GM19240 (cell line): Measurements from ENCODE around the gene PIGA.

ENCODE experiments used
- DNase-seq: peaks from one replicate; pipeline ENCODE4 v3.0.0; 2011; ENCODE audit warnings: low spot score; ENCODE audit not compliant: insufficient read length

Gene PIGA, protein sequence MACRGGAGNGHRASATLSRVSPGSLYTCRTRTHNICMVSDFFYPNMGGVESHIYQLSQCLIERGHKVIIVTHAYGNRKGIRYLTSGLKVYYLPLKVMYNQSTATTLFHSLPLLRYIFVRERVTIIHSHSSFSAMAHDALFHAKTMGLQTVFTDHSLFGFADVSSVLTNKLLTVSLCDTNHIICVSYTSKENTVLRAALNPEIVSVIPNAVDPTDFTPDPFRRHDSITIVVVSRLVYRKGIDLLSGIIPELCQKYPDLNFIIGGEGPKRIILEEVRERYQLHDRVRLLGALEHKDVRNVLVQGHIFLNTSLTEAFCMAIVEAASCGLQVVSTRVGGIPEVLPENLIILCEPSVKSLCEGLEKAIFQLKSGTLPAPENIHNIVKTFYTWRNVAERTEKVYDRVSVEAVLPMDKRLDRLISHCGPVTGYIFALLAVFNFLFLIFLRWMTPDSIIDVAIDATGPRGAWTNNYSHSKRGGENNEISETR

DNA sequence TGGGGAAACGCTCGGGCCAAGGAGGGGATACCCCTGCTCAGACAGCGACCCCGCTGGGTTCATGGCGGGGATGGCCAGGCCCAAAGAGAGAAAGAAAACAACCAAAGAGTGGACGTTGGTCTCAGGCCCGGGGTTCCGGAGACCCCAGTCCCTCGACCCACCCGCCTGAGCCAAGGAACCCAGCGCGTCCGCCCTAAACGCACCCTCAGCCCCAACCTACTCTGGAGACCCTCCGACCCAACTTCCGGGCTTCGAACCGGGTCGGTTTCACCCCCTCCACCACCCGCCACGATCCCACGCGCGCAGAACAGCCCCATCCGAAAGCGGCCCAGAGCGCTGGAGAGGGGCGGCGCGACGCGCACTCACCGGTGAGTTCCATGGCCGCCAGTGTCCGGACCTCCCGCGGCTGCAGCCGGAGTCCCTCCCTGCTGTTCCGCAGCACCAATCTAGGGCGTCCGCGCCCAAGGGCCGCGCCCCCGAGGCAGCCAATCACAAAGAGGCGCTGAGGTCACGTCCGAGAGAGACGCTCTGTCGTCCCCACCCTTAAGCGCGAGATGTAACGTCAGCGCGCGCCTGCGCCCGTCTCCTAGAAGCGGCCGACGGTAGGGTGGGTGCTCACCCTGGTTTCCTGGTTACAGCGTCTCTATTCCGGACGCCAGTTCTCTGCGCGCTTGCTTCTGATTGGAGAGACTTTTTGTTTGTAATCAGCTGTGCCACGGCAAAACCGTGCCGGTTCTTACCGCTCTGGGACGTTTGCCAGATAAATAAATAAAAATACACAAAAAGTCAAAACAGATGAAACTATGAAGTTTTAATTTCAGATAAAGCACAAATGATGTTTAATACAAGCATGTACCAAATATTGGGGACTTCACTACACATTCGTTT lies at the start of gene PIGA:
PIGA (minus strand) TSS at position 389 of the 888 bp plus-strand sequence. CDS start 3,593 bp downstream, outside the sequence.
- peak; percentile 72 for DNase-seq

DNA sequence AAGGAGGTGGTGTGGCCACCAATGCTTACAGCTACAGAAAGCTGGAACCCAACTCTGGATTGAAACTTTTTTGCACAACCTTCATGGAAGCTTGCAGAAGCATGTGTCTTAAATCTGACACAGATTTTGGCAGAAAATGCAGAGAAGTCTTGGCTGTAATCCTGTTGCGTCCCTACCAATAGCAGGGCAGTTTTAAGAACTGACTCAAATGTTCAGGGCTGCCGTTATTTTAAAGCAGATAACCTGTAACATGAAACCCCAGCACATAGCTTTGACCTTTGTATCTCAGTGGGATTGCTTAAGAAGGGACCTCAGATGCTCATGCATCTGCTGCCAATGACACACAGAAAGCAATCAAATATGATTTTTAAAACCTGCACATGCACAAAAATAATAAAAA lies 49.0 kb upstream of the PIGA start, which contains the start of gene VEGFD:
VEGFD (minus strand) TSS at position 110 of the 400 bp plus-strand sequence. CDS start 467 bp downstream, outside the sequence.
- DNase-seq, result no peak

DNA sequence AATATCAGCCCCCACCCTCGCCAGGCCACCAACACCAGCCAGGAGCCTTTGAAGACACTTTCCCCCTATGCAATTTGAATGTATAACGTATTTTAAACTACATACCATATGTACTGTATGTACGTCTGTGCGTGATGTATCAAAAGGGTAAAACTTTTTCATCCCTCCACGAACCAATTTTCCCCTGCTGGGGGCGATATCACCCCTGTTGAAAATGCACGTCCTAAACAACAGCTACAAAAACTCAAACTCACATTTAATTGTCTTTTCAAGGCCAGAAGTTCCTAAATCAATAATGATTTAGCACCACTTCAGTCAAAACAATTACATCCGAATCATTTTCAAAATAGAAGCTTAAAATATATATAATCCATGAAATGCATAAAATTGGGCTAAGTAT lies 47.5 kb upstream of the PIGA start:
- DNase-seq, result no peak

DNA sequence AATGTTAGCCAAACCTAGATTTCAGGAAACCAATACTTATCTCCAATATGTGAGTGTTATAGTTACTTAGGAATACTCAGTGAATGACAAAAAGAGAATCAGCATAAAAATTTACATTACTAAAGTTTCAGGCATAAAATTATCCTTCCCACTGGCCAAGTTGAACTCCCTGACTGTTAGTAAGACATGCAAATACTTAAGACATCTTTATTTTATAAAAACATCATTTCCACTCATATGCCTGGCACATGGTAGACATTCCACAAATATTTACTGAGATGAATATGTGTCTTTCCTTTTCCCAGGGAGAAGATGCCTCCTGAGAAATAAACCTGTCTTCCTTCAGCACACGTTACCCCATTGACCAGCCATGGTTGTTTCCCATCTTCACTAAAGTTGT lies 41.6 kb upstream of the PIGA start:
- no peak for DNase-seq

DNA sequence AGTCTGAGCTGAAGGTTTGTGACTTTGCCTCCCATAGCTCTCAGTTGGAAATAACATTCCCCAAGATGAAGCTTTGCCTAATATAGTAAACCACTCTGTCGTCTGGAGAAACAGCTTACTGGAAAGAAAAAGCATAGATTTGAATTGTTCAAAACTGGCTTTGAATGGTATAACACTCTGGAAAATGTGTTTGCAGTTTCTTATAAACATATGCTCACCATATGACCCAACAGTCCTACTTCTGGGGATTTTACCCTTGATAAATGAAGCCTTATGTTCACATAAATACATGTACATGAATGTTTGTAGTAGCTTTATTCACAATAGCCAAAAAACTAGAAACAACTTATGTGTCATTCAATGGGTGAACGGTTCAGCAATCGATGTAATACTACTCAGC lies 38.7 kb upstream of the PIGA start:
- no peak for DNase-seq

DNA sequence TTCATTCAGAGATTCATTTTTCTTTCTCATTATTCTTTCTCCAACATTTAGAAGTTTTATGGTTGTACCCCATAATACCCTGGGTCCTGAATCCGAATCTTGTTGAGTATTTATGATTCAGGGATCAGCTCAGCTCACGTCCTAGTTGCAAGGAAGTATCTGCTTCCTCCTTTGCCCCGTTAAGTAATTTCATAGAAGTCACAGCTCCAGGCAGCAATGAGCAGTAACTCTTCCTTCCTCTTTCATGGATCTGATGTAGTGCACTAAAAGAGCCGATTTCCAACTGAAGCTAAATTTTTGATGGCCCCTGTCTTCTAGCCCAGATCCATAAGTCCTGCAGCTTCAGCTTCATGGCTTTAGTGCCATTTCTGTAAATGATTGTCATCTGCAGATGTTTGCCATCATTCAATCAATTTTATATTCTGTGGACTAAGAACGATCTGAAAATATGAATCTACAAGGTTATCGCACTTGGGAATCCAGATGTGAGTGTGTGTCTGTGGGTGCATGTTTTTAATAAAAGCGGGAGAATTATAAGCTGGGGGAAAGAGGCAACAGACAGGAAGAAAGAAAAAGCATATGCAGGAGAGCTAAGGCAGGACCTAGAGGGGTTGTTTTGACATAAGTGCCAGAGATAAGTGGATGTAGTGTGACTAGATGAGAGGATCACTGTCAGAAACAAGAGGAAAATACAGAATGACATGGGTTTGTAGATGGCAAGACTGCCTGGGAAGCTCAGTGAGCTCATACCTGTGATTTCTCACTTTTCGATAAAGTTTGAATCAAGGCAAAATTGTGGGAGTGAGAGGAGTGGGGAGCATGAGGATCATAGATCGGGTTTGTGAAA lies 31.4 kb upstream of the PIGA start:
- no peak for DNase-seq

DNA sequence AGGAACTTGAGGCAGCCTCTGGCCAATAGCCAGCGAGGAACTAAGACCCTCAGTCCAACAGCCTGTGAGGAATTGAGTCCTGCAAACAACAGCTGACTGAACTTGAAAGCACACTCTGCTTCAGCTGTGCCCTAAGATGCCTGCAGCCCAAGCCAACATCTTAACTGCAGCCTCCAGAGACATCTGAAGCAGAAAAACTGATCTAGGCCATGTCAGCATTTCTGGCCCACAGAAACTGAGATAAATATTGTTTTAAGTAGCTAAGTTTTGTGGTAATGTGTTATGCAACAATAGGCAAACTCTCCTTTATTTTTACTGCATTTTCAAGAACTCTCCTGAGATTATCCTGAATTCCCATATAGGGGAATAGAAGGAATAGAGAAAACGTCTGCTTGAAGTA lies 24.4 kb upstream of the PIGA start:
- no peak for DNase-seq

DNA sequence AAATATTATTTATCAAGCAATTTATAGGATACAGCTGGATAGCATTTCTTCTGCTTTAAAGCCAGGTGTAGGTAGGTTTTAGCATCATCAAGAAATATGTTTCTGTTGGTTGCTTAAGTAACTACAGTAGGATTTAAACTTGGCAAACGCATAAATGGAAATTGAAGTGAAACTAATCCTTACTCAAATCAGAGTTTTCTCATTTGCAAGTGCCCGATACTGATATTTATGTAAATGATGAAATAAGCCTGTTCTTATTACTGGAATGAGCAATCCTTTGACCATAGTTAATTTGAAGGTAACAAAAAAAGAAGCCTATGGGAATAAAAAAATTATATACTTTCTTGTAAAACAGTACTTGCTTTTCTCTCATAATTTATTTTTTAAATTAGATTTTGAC lies 23.2 kb upstream of the PIGA start:
- no peak for DNase-seq

DNA sequence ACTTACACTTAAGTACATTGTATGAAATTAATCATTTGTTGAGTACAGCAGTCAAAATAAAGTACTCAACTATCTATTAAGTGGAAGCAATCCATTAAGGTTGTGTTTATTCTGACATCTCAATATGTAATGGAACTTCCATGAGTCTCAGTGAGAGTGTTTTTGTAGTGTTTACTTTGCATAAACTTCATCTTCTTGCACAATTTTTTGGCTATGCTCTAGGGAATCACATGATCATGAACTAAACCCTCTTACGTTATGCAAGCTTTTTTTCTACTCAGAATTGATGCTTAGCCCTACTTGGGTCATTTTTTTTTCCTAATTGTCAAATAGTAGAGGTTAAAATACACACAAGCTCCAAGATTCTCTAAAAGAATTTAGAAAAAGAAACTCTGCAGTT lies 21.1 kb upstream of the PIGA start:
- DNase-seq, result no peak

DNA sequence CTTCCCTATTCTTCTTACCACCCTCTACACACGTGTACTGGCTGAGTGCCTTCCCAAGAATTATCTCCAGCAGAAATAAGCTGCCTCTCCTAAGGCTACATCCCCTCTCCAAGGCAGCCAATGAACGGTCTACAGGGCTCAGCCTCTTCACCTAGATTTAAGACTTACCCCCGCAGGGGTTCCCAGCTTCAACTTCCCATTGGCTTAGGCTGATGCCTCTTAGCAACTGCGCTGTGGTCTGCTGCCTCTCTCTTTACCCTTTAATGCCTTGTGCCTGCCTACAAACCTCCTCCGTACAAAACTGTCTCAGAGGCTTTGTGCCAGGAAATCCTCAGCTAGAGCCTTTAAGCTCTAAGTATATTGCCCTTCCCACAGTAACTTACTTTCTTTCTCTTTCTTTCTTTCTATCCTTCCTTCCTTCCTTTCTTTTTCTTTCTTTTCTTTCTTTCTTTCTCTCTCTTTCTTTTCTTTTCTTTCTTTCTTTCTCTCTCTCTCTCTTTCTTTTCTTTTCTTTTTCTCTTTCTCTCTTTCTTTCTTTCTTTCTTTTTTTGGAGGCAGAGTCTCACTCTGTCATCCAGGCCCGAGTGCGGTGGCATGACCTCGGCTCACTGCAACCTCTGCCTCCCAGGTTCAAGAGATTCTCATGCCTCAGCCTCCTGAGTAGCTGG lies 15.1 kb upstream of the PIGA start:
- no peak for DNase-seq

DNA sequence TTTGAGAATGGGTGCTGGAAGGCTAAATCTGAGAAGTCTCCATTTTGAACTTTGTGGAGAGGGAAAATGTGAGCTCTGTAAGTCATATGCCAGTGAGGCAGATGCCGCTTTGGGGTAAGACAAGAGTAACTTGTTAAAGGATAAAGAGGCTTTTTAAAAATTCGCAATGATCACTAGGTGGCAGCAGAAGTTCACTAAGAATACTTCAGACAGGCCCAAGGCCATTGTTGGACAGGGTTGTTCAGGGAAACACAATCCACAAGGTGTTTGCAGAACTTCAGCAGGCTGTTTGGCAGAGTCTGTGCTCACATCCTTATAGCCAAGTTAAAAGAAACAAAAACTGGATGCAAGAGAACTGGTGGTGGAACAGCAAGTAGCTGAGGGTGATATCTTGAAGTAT lies 13.7 kb upstream of the PIGA start:
- peak; percentile 20 for DNase-seq

DNA sequence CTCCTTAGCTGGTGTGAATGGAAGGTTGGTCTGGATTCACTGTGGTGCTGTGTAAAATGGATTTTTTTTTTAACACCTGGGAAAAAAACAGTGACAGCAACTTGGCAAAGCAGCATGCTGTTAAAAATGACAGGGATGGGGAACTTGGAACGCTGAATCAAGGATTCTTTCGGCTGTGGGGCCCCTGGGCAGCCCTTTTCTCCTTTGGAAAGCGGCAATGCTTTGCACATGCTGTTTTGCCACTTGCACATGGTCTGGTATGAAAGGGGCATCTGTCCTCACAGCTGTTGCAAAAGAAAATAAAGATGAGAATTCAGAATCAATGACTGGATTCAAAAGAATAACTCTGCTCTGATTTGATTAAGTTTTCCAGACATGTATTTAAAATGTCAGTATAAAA lies 10.7 kb upstream of the PIGA start:
- no peak for DNase-seq

DNA sequence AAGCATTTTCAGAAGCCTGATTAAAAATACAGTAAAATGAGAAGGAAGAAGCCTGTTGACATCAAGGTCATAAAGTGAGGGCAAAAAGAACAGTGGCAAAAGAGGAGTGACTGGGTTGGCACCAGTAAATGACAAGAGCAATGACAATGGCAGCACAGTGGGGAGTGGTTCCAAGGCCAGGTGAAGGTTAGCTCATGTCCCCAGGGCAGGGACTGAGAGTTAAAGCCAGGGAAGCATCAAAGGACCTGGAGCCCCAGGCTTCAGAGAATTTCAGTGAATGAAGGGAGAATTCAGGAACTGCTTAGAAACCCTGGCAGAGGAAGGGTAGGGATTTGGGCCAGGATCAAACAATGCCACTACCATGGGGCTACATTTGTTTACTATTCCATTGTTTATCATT lies 8.8 kb upstream of the PIGA start:
- DNase-seq, result no peak

DNA sequence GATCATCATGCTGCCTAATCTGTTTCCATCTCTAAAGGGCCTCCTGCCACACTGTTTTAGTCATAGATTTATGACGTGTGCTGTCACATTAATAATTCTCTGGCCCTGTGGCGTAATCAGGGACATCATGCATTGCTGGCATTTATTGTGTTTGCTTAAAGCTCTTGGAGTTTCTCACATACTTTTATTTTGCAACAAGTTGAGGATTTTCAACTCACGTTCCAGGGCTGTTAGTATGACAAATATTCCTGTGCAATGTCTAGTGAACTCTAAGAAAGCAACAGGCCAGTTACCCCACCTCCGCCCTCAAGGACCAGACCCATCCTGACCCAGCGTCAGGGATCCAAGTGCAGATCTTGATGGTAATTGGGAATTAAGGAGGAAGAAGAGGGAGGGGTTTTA lies 7.8 kb upstream of the PIGA start:
- no peak for DNase-seq

DNA sequence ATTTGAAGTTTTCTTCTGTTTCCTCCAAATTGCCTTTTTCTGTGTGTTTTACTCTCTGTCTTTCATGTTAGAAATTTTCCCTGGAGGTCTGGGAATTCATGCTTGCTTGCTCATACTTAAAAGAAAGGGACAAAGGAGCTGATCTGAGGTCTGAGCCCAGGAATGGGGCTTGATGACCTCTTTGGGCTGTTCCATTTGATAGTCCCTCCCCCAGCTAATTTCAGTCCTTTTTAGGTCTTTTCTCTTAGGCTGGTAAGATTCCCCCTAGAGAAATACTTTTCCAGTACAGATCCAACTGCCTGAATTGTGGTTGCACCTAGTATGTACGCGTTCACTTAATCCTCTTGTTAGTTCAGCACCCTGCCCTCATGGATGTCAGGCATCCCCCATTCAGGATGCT lies 5.5 kb upstream of the PIGA start:
- no peak for DNase-seq

DNA sequence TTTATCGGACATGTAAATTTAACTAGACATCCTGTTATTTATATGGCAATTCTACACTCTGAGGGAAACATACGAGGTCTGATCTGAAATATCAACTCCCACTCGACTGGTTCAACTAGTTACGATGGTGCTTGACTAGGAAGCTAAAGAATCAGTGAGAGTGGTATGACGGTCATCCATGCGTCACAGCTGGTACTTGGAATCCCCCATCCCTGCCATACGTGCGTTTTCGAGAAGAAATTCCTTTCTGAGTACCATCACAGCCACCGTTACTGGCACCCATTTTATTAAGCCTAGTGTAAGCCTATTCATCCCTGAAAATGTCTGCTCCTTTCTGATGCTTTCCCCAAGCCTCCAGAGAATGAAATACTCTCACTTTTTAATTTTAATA lies 695 bp upstream of the PIGA start:
- DNase-seq, result no peak

DNA sequence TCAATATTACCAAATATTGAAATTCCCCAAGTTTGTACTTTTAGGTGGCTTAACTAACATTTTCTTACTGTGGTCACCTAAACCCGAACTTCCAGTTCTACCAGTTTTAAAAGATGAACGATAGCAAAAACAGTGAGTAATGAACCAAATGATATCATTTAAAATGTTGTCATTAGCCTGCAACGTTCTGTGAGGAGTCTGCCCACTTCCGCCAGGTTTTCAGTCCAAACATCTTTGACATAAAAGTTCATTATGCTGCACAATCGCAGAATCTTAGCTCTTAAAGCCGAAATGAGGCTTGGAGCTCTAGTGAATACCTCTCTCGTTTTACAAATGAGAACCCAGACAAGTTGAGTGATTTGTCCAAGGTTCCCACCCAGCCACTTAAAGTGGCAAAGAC lies 762 bp downstream of the PIGA start:
- no peak for DNase-seq

DNA sequence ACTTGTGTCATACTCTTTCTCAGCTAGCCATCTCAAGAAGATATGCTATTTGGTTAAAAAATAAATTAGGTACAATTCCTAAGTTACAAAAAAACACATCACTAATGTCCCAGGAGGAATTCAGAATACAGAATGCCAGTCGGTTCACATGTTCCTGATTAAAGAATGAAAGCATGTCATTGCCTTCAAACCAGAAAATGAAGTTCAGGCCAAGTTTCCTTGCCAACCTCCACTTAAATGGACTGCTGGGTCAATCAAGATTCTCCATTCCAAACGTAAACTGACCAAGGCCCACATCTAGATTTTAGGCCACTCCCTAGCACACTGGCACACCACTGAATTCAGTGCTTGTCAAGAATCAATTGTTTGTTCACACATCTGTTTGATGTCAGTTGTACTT lies 6.5 kb downstream of the PIGA start:
- no peak for DNase-seq

DNA sequence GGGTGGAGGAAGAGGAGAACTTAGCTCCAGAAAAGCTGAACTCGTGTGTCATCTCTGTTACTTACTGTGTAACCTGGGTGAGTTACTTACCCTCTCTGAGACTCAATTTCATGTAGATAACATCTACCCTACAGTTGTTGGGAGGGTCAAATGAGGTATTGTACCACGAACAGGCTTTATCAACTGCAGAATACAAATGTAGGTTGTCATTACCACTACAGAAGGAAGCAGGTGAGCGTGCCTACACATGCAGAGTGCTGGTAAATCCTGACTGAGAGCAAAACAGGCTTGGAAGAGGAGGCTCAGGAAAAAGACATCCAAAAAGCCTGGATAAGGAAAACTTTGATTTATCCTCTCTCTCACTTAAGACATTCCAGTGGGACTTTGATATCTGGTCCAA lies 7.2 kb downstream of the PIGA start:
- DNase-seq, result no peak

DNA sequence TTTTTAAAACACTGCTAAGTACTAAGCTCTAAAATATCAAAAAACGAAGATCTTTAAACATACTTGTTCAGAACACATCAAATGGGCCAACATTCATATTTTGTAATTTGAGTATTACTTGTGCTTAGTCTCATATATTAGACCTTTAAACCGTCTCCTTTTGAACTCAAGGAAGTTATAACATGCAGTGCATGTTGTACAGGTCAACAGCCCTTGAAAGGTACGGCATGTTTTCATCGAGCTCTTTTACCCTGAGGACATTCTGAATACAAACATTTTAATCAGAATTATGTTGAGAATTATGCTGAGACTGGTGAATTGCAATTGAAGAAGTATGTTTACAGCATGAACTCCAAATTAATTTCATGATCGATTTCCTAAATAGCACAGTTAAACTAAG lies 12.9 kb downstream of the PIGA start:
- no peak for DNase-seq

DNA sequence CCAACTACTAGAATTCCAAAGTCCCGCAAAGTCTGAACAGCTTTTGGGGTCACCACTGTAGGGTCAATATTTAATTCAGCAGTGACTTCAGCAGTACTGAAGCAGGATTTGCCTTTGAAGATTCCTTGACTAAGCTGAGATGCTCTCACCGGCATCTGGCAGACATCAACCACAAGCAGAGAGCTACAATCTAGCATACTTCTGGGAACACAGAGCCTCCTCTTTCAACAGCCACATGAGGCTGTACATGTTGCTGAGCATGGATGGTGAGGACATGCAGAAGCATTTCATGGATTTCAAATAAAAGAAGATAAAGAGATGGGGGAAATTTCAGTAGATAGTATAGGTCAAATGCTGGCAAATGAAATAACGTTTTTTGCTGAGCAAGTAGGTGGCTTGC lies 13.3 kb downstream of the PIGA start:
- DNase-seq, result no peak
